Activated CD4-positive, alpha-beta T cell treated with anti-CD3 and anti-CD28 coated beads, Interleukin-2, amount 10 ng/mL, durations not matched to agents 24 days and 14 days (primary cell): ENCODE data around the gene WBP1L. TPM values are rescaled to one million over a fixed set of nuclear protein-coding genes. Genes with fewer than 3 reads are reported as not detected.
"Not testable (repeated sequence)": the region's sequence is repeated elsewhere in the genome, so short reads cannot be mapped to it uniquely, and the experiment has no call there.

Experiments
- DNase-seq: peaks from one replicate; pipeline ENCODE4 v3.0.0; 2022
- H3K27ac Mint-ChIP-seq: one replicate; pipeline ENCODE4 v1.8.0; 2022; ENCODE audit warnings: mild to moderate bottlenecking, mixed read lengths
- H3K27me3 Mint-ChIP-seq: one replicate; pipeline ENCODE4 v1.8.0; 2022; ENCODE audit warnings: mixed read lengths
- H3K36me3 Mint-ChIP-seq: one replicate; pipeline ENCODE4 v1.8.0; 2022; ENCODE audit warnings: low read depth, mild to moderate bottlenecking, mixed read lengths
- H3K4me1 Mint-ChIP-seq: one replicate; pipeline ENCODE4 v1.8.0; 2021; ENCODE audit warnings: mixed read lengths
- H3K4me3 Mint-ChIP-seq: one replicate; pipeline ENCODE4 v1.8.0; 2022; ENCODE audit warnings: mild to moderate bottlenecking, moderate library complexity, mixed read lengths
- H3K9me3 Mint-ChIP-seq: one replicate; pipeline ENCODE4 v1.8.0; 2021; ENCODE audit warnings: mixed read lengths
- intact Hi-C: fragments of 100-400 bp; cut with micrococcal nuclease; formaldehyde crosslinking; loops from one replicate; pipeline ENCODE4 v1.15.1; 2023
- total RNA-seq: library from RNA; stranded (reverse); gene quantifications from 2 replicates; pipeline ENCODE4 v1.2.3, GENCODE V29; 2022

WBP1L gene
- total RNA-seq, 1 donor from 2014 or later, result 15.8 TPM

GRCh38 chr10:102841827-102842345 lies 98.1 kb downstream of the WBP1L start:
- H3K36me3 Mint-ChIP-seq, result no peaks in the 10 kb centered on the region
- no peak overlapping the region for H3K4me3 Mint-ChIP-seq
- intact Hi-C loops, result no loop called here
- H3K27ac Mint-ChIP-seq, result no peak overlapping the region
- H3K9me3 Mint-ChIP-seq, result no peaks in the 10 kb centered on the region
- no peak for DNase-seq
- H3K4me1 Mint-ChIP-seq, result no peaks in the 10 kb centered on the region
- H3K27me3 Mint-ChIP-seq, result peaks cover 20% of the 10 kb centered on the region

DNA sequence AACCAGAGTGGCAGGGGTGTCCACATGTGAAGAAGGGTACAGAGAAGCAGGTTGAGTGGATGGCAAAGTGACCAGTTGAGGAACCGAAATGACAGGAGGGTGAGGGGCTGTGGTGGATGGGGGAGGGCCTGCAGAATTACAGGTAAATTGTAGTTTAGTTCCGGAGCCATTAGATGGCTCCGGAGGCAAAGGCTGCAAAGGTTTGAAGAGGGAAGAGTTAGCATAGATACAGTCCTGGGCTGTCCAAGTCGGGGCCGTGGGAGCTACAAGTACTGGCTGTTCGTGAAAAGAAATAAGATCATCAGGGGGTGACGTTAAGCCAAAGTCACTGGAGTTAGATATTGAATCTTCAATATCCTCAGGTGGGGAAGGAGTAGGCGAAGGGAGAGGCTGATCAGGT lies 99.4 kb downstream of the WBP1L start:
- intact Hi-C loops, H3K27ac Mint-ChIP-seq, H3K9me3 Mint-ChIP-seq, H3K36me3 Mint-ChIP-seq, H3K4me3 Mint-ChIP-seq, H3K4me1 Mint-ChIP-seq, DNase-seq: not testable (repeated sequence)
- H3K27me3 Mint-ChIP-seq, result peaks cover 19% of the 10 kb centered on the region

GRCh38 chr10:102844190-102844776 lies 100.5 kb downstream of the WBP1L start:
- H3K27me3 Mint-ChIP-seq, result peaks cover 15% of the 10 kb centered on the region
- H3K4me1 Mint-ChIP-seq, H3K36me3 Mint-ChIP-seq, intact Hi-C loops, H3K9me3 Mint-ChIP-seq, H3K27ac Mint-ChIP-seq, H3K4me3 Mint-ChIP-seq, DNase-seq: not testable (repeated sequence)

DNA sequence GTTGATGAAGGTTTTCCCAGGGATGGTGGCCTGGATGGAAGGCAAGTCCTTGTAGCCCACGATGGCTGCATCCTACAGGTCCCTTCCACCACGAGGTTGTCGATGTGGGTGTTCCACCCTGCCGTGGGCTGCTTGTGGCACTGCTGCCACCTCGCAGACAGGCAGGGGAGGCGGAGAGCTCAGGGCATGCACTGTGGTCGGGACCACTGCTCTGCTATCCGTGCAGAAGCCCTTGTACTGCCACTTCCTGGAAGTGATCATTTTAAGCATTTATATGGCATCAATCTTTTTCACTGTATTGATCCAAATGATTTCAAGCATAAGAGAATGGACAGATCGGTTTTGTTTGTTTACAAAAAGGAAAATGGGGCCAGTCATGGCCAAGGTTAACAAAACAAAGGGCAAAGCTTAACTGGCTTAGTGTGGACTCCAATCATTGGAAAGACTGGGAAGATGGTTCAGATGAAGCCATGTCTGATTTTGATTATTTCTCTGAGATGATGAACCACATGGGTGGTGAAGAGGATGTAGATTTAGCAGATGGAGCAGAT lies 101.7 kb downstream of the WBP1L start:
- intact Hi-C loops, result no loop called here
- H3K4me3 Mint-ChIP-seq, result no peak overlapping the region
- no peak for DNase-seq
- no peaks in the 10 kb centered on the region for H3K4me1 Mint-ChIP-seq
- H3K27ac Mint-ChIP-seq, result no peak overlapping the region
- peaks cover 11% of the 10 kb centered on the region for H3K27me3 Mint-ChIP-seq
- no peaks in the 10 kb centered on the region for H3K9me3 Mint-ChIP-seq
- no peaks in the 10 kb centered on the region for H3K36me3 Mint-ChIP-seq

- no peaks in the 10 kb centered on the region for H3K27me3 Mint-ChIP-seq
- H3K4me1 Mint-ChIP-seq, result peaks cover 2% of the 10 kb centered on the region
- DNase-seq, result no peak
- intact Hi-C loops, result no loop called here
- no peaks in the 10 kb centered on the region for H3K9me3 Mint-ChIP-seq
- no peaks in the 10 kb centered on the region for H3K36me3 Mint-ChIP-seq
- no peak overlapping the region for H3K4me3 Mint-ChIP-seq
- no peak overlapping the region for H3K27ac Mint-ChIP-seq
Observed at GRCh38 chr10:102850025-102850518, 106.3 kb downstream of the WBP1L start.

DNA sequence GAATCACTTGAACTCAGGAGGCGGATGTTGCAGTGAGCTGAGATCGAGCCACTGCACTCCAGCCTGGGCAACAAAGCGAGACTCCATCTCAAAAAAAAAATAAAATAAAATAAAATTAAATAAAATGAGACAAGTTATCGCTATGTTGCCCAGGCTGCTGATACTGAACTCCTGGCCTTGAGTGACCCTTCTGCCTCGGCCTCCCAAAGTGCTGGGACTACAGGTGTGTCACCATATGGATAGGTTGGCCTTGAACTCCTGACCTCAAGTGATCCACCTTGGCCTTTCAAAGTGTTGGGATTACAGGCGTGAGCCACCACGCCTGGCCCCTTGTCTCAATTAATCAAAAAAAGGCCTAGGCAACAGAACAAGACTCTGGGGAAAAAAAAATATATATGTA lies 109.5 kb downstream of the WBP1L start:
- H3K27me3 Mint-ChIP-seq, H3K9me3 Mint-ChIP-seq, H3K36me3 Mint-ChIP-seq, intact Hi-C loops, H3K27ac Mint-ChIP-seq, H3K4me3 Mint-ChIP-seq, DNase-seq: not testable (repeated sequence)
- peaks cover 13% of the 10 kb centered on the region for H3K4me1 Mint-ChIP-seq

GRCh38 chr10:102855731-102856436 lies 112.1 kb downstream of the WBP1L start:
- DNase-seq, H3K27ac Mint-ChIP-seq, H3K9me3 Mint-ChIP-seq, H3K36me3 Mint-ChIP-seq, H3K27me3 Mint-ChIP-seq: not testable (repeated sequence)
- intact Hi-C loops, result loop anchor here (2.0 kb wide), 1 partner anchor 353 kb away; the partner anchor contains the start of genes ACTR1A and SUFU
- H3K4me3 Mint-ChIP-seq, result peak overlapping the region; percentile 19
- H3K4me1 Mint-ChIP-seq, result peaks cover 13% of the 10 kb centered on the region

GRCh38 chr10:102856758-102857424 lies 113.1 kb downstream of the WBP1L start:
- Mint-ChIP-seq H3K27me3 (no peaks in the 10 kb centered on the region), H3K4me3 (no peak overlapping the region), H3K9me3 (no peaks in the 10 kb centered on the region), H3K27ac (no peak overlapping the region), H3K4me1 (peaks cover 13% of the 10 kb centered on the region), H3K36me3 (peaks cover 6% of the 10 kb centered on the region)
- intact Hi-C loops, result no loop called here
- no peak for DNase-seq

DNA sequence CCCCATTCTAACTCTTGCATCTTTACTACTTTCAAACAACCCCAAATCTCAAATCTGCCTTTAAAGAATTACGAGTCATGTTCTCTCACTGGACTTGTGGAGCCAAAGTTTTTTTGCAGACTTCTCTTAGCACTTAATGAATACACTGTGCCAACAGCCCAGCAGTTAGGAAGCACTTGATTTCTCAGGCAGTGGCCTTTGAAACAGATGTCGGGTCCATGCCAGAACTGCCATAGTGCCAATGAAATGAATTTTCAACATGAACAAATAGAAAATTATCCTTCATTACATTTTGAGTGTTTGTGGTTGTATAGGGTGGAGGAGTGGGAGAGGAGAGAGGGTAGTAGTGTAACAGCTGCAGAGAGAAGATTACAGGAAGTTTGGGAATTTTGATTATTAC lies 116.2 kb downstream of the WBP1L start:
- no peak overlapping the region for H3K27ac Mint-ChIP-seq
- H3K27me3 Mint-ChIP-seq, result no peaks in the 10 kb centered on the region
- H3K4me3 Mint-ChIP-seq, result no peak overlapping the region
- intact Hi-C loops, result no loop called here
- H3K9me3 Mint-ChIP-seq, result no peaks in the 10 kb centered on the region
- H3K36me3 Mint-ChIP-seq, result peaks cover 10% of the 10 kb centered on the region
- DNase-seq, result no peak
- peaks cover 11% of the 10 kb centered on the region for H3K4me1 Mint-ChIP-seq

GRCh38 chr10:102863660-102864059 lies 119.9 kb downstream of the WBP1L start:
- intact Hi-C loops, result no loop called here
- Mint-ChIP-seq H3K4me3 (no peak overlapping the region), H3K27ac (no peak overlapping the region), H3K36me3 (peaks cover 10% of the 10 kb centered on the region), H3K4me1 (no peaks in the 10 kb centered on the region), H3K27me3 (peaks cover 2% of the 10 kb centered on the region), H3K9me3 (no peaks in the 10 kb centered on the region)
- no peak for DNase-seq

DNA sequence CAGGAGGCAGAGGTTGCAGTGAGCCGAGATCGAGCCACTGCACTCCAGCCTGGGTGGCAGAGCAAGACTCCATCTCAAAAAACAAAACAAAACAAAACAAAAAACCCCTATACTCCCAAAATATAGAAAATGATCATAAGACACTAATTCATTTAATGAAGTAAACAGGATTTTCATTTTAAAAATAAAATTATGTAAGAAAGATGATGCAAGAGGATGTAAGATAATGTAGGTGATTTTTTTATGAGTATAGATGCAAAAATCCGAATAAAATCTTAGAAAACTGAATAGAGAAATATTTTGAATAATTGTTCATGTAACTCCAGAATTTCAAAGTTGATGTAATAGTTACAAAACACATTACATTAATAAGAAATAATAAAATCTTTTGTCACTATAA lies 121.9 kb downstream of the WBP1L start:
- DNase-seq, result no peak
- H3K36me3 Mint-ChIP-seq, result peaks cover 4% of the 10 kb centered on the region
- intact Hi-C loops, result no loop called here
- H3K27me3 Mint-ChIP-seq, result peaks cover 16% of the 10 kb centered on the region
- H3K4me3 Mint-ChIP-seq, result no peak overlapping the region
- H3K4me1 Mint-ChIP-seq, result peaks cover 6% of the 10 kb centered on the region
- no peak overlapping the region for H3K27ac Mint-ChIP-seq
- H3K9me3 Mint-ChIP-seq, result no peaks in the 10 kb centered on the region
